Measurements from ENCODE around the gene FAM72C. TPM values are rescaled to one million over a fixed set of nuclear protein-coding genes. Genes with fewer than 3 reads are reported as not detected.
"Not testable (repeated sequence)": the region's sequence is repeated elsewhere in the genome, so short reads cannot be mapped to it uniquely, and the experiment has no call there.

Gene FAM72C
- 2.8 TPM for total RNA-seq

DNA sequence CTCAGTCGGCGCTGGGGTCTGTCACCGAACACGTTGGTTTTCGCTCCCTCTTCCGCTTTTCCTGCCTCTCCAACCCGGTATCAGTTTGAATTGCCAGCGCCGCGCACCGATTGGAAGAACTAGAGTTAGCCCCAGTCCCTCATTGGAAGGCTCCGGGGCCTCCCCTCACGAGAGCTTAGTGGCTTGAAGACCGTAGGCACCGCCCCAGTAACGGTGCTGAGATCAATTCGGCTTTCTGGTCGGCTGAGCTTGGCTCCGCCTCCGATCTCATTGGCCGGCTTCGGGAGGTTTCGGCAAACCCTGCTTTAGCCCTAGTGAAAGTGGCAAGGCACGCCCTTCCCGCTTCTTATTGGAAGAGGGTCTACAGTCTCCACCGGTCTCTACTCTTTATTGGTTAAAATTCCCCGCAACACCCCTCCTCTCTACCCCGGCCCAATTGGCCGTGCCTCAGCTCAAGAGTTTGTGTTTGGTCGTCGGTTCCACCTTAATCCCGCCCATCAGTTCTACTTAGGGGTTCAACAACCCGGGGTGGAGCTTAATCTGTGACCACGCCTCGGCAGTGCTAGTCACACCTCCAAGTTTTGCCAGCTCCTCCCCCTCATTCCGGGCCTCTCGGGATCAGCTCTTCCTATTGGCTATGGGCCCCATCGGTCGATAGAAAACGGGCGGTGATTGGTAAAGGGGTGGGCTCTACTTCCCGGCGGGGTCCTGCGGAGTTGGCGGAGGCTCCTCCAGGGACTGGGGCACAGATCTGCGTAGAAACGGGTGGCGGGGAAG is at the start of gene FAM72C:
Gene FAM72C, minus strand, starts transcription at position 63 of the 777 bp plus-strand sequence. CDS start 845 bp downstream, outside the sequence.
- ATAC-seq: peak; percentile 93

GRCh38 chr1:144020001-144020738 is 48.4 kb upstream of the FAM72C start:
- peak; percentile 32 for ATAC-seq

- ATAC-seq: not testable (repeated sequence)
Observed at GRCh38 chr1:144019101-144019500, 47.3 kb upstream of the FAM72C start.

- not testable (repeated sequence) for ATAC-seq
Observed at GRCh38 chr1:144015180-144015966, 43.6 kb upstream of the FAM72C start.

- not testable (repeated sequence) for ATAC-seq
Observed at GRCh38 chr1:144014528-144014927, 42.7 kb upstream of the FAM72C start.

- ATAC-seq: peak; percentile 62
Observed at GRCh38 chr1:144014121-144014520, 42.3 kb upstream of the FAM72C start.

DNA sequence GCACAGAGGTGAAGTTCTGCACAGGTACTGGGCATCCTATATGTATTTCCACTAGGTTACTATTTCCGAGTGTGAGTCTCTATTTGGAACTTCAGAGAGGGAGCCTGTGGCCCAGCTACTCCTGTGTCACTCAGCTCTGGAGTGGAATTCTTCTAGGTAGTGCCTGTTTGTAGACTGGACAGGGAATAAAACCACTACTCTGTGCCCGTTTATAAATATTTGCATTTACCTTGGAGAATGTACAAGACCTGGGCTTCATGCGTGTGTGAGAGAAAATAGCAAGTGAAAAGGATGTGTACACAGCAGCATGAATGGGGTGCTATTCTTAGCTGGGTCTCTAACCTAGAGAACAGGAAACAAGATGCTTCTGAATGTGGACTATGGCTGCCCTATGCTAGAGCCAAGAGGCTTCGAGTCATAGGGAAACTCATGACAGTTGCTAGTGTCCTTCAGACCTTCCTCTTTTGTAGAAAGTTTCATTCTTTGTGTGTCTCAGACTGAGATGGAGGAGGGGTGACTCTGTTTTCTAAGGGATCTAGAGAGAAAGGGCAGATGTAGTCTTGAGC is 40.5 kb upstream of the FAM72C start:
- ATAC-seq: peak; percentile 70

- ATAC-seq: peak; percentile 23
Observed at GRCh38 chr1:144009410-144009809, 37.6 kb upstream of the FAM72C start.

DNA sequence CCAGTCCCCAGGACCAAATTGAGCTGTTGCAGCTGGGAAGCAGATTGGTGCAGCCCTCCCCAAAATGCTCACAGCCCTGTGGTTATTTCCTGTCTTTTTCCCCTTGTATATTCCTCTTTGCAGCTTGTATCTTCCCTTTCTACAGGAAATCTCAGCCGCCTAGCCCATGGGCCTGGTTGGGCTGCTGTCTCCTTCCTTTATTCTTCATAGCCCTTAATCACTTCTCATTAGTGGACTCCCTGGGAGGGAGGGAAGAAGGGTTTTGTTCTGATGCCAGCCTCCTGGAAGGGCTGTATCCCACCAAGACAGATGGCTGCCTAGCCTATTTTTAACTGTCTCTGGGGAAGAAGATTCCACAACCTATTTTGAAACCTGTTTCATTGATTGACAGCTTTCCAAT is 32.5 kb upstream of the FAM72C start:
- ATAC-seq: not testable (repeated sequence)

DNA sequence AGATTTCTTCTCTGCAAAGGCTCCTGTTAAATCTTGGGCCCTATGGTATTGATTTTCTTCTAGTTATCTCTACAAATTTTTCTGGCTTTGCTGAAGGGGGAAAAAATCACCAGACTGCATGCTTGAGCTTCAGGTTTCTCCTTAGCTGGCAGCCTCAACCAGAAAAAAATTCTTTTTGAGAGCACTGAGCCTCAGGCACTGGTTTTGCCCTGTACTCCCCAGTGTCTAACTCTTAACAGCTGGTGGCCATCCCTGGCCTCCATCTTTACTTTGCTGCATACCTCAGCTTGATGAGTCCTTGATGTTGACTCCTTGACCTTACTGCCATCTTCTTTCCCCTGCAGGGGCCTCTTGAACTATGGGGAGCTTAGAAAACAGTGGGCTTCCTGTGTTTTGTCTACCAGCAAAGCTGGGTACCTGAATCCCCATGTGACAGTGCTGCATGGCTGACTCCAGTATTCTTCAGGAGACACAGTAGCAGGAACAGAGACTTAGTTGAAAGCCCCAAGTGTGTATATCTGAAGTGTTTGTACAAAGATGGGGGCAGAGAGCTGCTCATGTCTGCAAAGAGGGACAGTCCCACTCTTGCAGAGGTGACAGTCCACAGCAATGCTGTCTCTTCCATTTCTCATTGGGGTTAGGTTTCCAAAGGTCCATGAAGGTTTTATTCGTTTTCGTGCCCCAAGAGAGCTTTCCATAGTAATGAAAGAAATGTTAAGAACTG is 31.7 kb upstream of the FAM72C start:
- ATAC-seq: not testable (repeated sequence)

- ATAC-seq: peak; percentile 86
Observed at GRCh38 chr1:144002141-144002881, 30.5 kb upstream of the FAM72C start.

DNA sequence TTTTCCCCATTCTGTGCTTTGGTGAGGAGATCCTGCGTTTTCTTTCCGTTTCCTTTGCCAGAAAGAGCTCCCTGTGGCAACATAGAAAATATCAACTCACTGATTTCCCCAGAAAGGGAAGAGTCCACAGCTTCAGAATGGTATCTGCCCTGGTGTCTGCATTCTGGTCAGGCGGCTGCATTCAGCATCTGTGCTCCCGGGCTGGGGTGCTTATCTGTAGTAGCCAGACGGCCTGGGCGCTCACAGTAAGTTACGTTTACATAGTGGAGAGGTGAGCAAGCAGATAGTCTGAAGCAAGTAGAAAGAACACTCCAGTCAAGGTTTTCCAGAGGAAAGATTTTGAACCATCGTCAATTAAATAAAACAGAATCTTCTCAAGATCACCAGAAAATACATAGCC is 29.3 kb upstream of the FAM72C start:
- ATAC-seq: not testable (repeated sequence)

- ATAC-seq: peak; percentile 77
Observed at GRCh38 chr1:143996020-143996419, 24.2 kb upstream of the FAM72C start.

DNA sequence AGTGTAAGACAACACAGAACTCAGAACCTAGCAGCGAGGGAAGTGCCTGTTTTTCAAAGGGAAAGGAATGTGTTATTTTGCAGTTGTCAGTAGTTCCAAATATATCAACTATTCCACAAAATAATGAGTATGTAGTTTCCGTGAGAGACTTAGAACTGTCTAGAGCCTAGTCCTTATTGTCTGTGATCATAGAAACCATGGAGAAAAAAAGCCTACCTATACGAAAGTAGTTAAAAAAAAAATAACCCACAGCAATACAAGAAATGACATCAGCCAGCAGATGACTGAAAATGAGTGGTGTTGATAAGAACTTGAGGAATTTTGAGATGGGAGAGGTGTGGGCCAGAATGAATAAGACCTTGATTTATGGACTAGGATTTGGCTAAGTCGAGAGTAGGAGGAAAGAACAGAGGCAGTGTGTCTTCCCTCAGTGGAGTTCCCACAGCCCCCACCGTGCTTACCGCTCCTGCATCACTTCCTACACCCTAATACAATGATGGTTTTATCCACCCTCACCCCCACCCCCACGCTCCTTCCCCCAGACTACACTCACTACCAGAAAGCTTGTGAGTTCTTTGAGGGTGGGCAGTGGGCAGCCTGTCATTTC is 21.6 kb upstream of the FAM72C start:
- not testable (repeated sequence) for ATAC-seq

DNA sequence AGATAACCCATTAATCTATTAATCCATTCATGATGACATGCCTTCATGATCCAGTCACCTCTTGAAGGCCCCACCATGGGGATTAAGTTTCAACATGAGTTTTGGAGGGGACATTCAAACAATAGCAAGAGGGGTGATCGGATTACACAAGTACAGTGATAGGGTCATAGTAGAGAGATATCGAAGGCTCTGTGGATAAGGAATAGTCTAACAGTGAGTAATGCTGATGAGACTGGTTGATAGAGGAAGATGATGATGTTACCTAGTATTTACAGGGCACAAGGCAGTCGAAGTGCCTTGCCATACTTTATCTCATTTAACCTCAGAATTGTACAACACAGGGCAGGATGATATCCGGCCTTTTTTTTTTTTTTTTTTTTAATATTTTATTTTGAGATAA is 18.9 kb upstream of the FAM72C start:
- ATAC-seq: not testable (repeated sequence)

DNA sequence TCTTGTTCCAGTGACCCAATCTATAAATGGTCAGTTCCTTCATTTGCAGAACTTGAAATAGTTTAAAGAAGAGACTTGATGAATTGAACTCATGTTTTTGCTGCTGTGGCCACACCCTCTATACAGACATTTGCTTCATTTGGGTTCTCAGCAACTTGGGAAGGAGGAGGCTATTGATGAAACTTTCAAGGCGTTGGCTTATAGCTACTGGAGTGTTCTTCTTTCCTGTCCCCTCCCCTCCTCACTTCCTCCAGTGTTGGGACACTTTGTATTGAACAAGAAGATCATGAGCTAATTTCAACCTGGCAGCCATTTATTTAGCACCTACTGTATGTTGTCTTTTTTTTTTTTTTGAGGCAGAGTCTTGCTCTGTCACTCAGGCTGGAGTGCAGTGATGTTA is 17.9 kb upstream of the FAM72C start:
- ATAC-seq: not testable (repeated sequence)

DNA sequence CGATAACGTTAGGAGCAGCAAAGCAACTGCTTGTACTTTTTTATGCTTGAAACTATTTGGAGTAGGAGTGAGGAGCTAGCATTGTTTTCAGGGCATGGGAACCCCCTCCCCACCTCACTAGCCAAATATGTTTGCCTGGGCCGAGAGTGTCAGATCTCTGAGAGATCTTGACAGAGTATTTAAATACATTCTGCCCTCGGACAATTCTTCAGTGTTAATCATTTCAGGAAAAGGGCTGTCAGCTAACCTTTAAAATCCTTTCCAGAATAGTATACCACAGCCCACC is 17.6 kb upstream of the FAM72C start:
- not testable (repeated sequence) for ATAC-seq

GRCh38 chr1:143988602-143989426 is 17.0 kb upstream of the FAM72C start:
- ATAC-seq: not testable (repeated sequence)

- not testable (repeated sequence) for ATAC-seq
Observed at GRCh38 chr1:143987868-143988267, 16.1 kb upstream of the FAM72C start.
